Panc1 (cell line): ENCODE measurements around the gene GPRIN3. TPM values are rescaled to one million over a fixed set of nuclear protein-coding genes. Genes with fewer than 3 reads are reported as not detected.

Source experiments
- ATAC-seq: fragments of 200-7000 bp; cut with Tn5 transposase; 2 replicates; pipeline ENCODE4 v1.9.1; 2020; ENCODE audit warnings: mild to moderate bottlenecking, moderate library complexity
- BruUV-seq: library from RNA; stranded (reverse); fragments of 400-500 nt; replicated peaks from 2 replicates; lab custom pipeline; 2021; lab: Mats Ljungman, UMichigan
- CTCF ChIA-PET: fragments of 300-600 bp; sonication (Branson Sonifier 250); formaldehyde crosslinking; loops from one replicate; lab custom pipeline; 2022; ENCODE audit warnings: antibody characterized with exemption; lab: Charles Lee
- POLR2A ChIA-PET: fragments of 300-600 bp; sonication (Branson Sonifier 250); formaldehyde crosslinking; loops from one replicate; lab custom pipeline; 2022; ENCODE audit warnings: antibody characterized with exemption; lab: Charles Lee
- DNase-seq: peaks from one replicate; pipeline ENCODE4 v3.0.0-alpha.2; 2010; ENCODE audit warnings: low read depth, low spot score
- H3K27ac ChIP-seq: 2 replicates; pipeline ENCODE4 v1.5.1; 2011; ENCODE audit warnings: mild to moderate bottlenecking, low read length, inconsistent platforms
- H3K27me3 ChIP-seq: fragments of 200-500 bp; sonication (Bioruptor generic); 2 replicates; pipeline ENCODE4 v1.6.0; 2014; ENCODE audit warnings: low read length, inconsistent platforms; ENCODE audit not compliant: control insufficient read depth, insufficient read depth
- H3K36me3 ChIP-seq: fragments of 200-500 bp; sonication (Bioruptor generic); 2 replicates; pipeline ENCODE4 v1.5.1; 2014; ENCODE audit warnings: inconsistent platforms, mild to moderate bottlenecking, low read length, moderate library complexity; ENCODE audit not compliant: control insufficient read depth, insufficient read depth
- H3K4me1 ChIP-seq: 2 replicates; pipeline ENCODE4 v1.5.1; 2011; ENCODE audit warnings: inconsistent platforms, mild to moderate bottlenecking, low read length, moderate library complexity; ENCODE audit not compliant: control insufficient read depth, insufficient read depth
- H3K4me3 ChIP-seq, 2 experiments: 2 replicates each; pipeline ENCODE4 v1.5.1; 2011 to 2012; ENCODE audit warnings: low read depth in 2 of 2, low read length in 2 of 2, mild to moderate bottlenecking in 2 of 2, inconsistent platforms in 1 of 2, moderate library complexity in 1 of 2
- H3K9me3 ChIP-seq: fragments of 200-500 bp; sonication (Bioruptor generic); 2 replicates; pipeline ENCODE4 v1.5.1; 2014; ENCODE audit warnings: low read depth, mild to moderate bottlenecking, inconsistent platforms, low read length, moderate library complexity; ENCODE audit not compliant: control insufficient read depth, insufficient read depth
- POLR2AphosphoS5 ChIP-seq: IDR thresholded peaks from 2 replicates; pipeline ENCODE4 v1.6.1; 2012; ENCODE audit warnings: mild to moderate bottlenecking, low read depth, low read length, moderate library complexity
- SIN3A ChIP-seq: IDR thresholded peaks from 2 replicates; pipeline ENCODE4 v1.6.1; 2012; ENCODE audit warnings: low read depth, mild to moderate bottlenecking, low read length, moderate library complexity, borderline replicate concordance; ENCODE audit not compliant: insufficient read depth
- TCF7L2 ChIP-seq: IDR thresholded peaks from 2 replicates; pipeline ENCODE4 v1.6.1; 2011; ENCODE audit warnings: mild to moderate bottlenecking, low read depth, low read length, inconsistent platforms
- in situ Hi-C: cut with HindIII; loops from 2 replicates; pipeline ENCODE4 v1.10.0; 2016; ENCODE audit warnings: low sequenced_read_pairs, low pct_unique_long_range_greater_than_20kb
- intact Hi-C: fragments of 100-400 bp; cut with micrococcal nuclease; formaldehyde crosslinking; loops from one replicate; pipeline ENCODE4 v1.10.0; 2022; ENCODE audit not compliant: unreplicated experiment
- total RNA-seq: library from RNA; stranded (reverse); gene quantifications from one replicate; pipeline ENCODE4 v1.2.1, GENCODE V29; 2021; ENCODE audit not compliant: unreplicated experiment
- TF ChIP-seq, protein P1 (sequence below), 2 experiments: IDR thresholded peaks; 2 replicates each; pipeline ENCODE4 v1.6.1; 2011 to 2012; ENCODE audit warnings: low read depth in 2 of 2, control low read depth in 1 of 2, low read length in 1 of 2, mild to moderate bottlenecking in 1 of 2, moderate library complexity in 1 of 2; ENCODE audit not compliant: insufficient read depth in 1 of 2
- TF ChIP-seq, protein P2 (sequence below): fragments of 450-650 bp; IDR thresholded peaks from 2 replicates; pipeline ENCODE4 v1.5.1; 2017; ENCODE audit warnings: mild to moderate bottlenecking

Gene GPRIN3
- total RNA-seq, 1 experiment from 2014 or later, result 0.03 TPM

DNA sequence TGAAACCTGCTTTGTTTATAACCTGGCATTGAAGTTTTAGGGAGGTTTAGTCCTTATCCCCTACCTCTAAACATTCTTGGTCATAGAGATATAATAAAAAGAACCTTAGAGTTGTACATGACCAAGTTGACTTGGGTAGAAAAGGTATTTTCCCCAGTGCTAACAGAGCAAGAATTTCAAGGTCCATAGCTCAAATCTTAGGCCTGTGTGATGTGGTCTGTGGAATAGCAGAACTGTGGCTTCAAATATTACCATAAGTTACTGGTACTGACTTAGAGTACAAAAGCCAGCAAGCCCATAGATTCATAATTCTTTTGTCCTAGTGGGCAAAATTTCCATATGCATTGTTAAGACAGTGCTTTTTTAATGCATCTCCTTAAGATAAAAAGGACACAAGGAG lies 91.2 kb downstream of the GPRIN3 start:
- no TSS peak for BruUV-seq
- ChIA-PET CTCF (no interaction called here), POLR2A (no interaction called here)
- ATAC-seq (no peak), DNase-seq (no peak)
- TF ChIP-seq POLR2AphosphoS5, result no peak
- TF ChIP-seq, protein P1, sequence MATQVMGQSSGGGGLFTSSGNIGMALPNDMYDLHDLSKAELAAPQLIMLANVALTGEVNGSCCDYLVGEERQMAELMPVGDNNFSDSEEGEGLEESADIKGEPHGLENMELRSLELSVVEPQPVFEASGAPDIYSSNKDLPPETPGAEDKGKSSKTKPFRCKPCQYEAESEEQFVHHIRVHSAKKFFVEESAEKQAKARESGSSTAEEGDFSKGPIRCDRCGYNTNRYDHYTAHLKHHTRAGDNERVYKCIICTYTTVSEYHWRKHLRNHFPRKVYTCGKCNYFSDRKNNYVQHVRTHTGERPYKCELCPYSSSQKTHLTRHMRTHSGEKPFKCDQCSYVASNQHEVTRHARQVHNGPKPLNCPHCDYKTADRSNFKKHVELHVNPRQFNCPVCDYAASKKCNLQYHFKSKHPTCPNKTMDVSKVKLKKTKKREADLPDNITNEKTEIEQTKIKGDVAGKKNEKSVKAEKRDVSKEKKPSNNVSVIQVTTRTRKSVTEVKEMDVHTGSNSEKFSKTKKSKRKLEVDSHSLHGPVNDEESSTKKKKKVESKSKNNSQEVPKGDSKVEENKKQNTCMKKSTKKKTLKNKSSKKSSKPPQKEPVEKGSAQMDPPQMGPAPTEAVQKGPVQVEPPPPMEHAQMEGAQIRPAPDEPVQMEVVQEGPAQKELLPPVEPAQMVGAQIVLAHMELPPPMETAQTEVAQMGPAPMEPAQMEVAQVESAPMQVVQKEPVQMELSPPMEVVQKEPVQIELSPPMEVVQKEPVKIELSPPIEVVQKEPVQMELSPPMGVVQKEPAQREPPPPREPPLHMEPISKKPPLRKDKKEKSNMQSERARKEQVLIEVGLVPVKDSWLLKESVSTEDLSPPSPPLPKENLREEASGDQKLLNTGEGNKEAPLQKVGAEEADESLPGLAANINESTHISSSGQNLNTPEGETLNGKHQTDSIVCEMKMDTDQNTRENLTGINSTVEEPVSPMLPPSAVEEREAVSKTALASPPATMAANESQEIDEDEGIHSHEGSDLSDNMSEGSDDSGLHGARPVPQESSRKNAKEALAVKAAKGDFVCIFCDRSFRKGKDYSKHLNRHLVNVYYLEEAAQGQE (IDR thresholded peaks at IDR 0.05; ENCODE audit: insufficient read depth in 1 of 2, low read depth in 2 of 2, low read length in 1 of 2), result no peak
- TF ChIP-seq, protein P2, sequence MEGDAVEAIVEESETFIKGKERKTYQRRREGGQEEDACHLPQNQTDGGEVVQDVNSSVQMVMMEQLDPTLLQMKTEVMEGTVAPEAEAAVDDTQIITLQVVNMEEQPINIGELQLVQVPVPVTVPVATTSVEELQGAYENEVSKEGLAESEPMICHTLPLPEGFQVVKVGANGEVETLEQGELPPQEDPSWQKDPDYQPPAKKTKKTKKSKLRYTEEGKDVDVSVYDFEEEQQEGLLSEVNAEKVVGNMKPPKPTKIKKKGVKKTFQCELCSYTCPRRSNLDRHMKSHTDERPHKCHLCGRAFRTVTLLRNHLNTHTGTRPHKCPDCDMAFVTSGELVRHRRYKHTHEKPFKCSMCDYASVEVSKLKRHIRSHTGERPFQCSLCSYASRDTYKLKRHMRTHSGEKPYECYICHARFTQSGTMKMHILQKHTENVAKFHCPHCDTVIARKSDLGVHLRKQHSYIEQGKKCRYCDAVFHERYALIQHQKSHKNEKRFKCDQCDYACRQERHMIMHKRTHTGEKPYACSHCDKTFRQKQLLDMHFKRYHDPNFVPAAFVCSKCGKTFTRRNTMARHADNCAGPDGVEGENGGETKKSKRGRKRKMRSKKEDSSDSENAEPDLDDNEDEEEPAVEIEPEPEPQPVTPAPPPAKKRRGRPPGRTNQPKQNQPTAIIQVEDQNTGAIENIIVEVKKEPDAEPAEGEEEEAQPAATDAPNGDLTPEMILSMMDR, result no peak
- no peak for TF ChIP-seq TCF7L2
- TF ChIP-seq SIN3A, result no peak
- Histone ChIP-seq H3K9me3 (no peaks in the 10 kb centered on the region), H3K27ac (no peak overlapping the region), H3K4me3 (no peak overlapping the region), H3K4me1 (no peaks in the 10 kb centered on the region), H3K27me3 (no peaks in the 10 kb centered on the region), H3K36me3 (no peaks in the 10 kb centered on the region)
- intact Hi-C loops, result no loop called here
- in situ Hi-C loops, result no loop called here

DNA sequence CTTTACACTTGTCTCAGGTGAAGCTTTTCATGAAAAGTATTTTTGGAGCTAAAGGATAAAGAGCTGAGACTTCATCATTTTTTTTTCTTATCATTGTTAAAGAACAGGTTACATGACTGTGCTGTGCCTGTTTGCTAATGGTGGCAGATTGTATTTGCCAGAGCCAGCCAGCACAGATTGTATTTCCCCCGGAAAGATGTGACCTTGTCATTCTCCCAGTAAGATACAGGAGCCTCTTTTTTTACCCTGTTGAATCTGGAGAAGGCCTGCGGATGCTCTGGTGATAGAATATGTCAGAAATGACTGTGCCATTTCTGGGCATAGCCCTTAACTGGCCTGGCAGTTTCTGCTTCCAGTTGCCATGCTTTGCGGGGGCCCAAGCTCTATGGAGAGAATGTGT lies 91.9 kb downstream of the GPRIN3 start:
- no peaks in the 10 kb centered on the region for H3K36me3 ChIP-seq
- ChIA-PET CTCF (no interaction called here), POLR2A (no interaction called here)
- H3K4me1 ChIP-seq, result no peaks in the 10 kb centered on the region
- intact Hi-C loops (no loop called here), in situ Hi-C loops (no loop called here)
- DNase-seq (no peak), ATAC-seq (no peak)
- H3K27me3 ChIP-seq, result no peaks in the 10 kb centered on the region
- H3K9me3 ChIP-seq, result no peaks in the 10 kb centered on the region
- no peak overlapping the region for H3K27ac ChIP-seq
- no TSS peak for BruUV-seq
- H3K4me3 ChIP-seq, result no peak overlapping the region
- TF ChIP-seq SIN3A, result no peak
- TF ChIP-seq POLR2AphosphoS5, result no peak
- TF ChIP-seq, protein P1 (IDR thresholded peaks at IDR 0.05; ENCODE audit: insufficient read depth in 1 of 2, low read depth in 2 of 2, low read length in 1 of 2), result no peak
- TF ChIP-seq, protein P2, result no peak
- TF ChIP-seq TCF7L2, result no peak
